ENCODE results near the gene KCNJ5.

- no peak for TF ChIP-seq POLR2A (IDR thresholded peaks at IDR 0.05; ENCODE audit: low read depth, low read length)
- TF ChIP-seq CTCF (IDR thresholded peaks at IDR 0.05 in 2 of 3, conservative IDR thresholded peaks at IDR 0.05 in 1 of 3; ENCODE audit: control insufficient read depth in 2 of 3, extremely low read depth in 1 of 3, insufficient read depth in 1 of 3, low read depth in 3 of 3, low read length in 3 of 3) = no peak
These were observed 2.8 kb upstream of the KCNJ5 start for GRCh38 chr11:128888034-128888985.
